GM23338 (cell line): Measurements from ENCODE around the gene AP4S1. TPM values are rescaled to one million over a fixed set of nuclear protein-coding genes. Genes with fewer than 3 reads are reported as not detected.

Source experiments
- ATAC-seq: fragments of 200-7000 bp; cut with Tn5 transposase; 3 replicates; pipeline ENCODE4 v1.9.1; 2020
- DNase-seq: peaks from one replicate; pipeline ENCODE4 v3.0.0-alpha.2; 2015; ENCODE audit warnings: low spot score
- H2AFZ ChIP-seq: fragments of 200-600 bp; sonication (generic); 2 replicates; pipeline ENCODE4 v1.8.0; 2016; ENCODE audit warnings: antibody characterized with exemption, mild to moderate bottlenecking, moderate library complexity
- H3F3A ChIP-seq: fragments of 200-600 bp; sonication (generic); replicated peaks from 2 replicates; pipeline ENCODE4 v1.8.0; 2017; ENCODE audit warnings: antibody characterized with exemption, mixed run types, low read depth
- H3K27ac ChIP-seq: fragments of 200-600 bp; sonication (generic); 2 replicates; pipeline ENCODE4 v1.6.1; 2016; ENCODE audit warnings: low read depth
- H3K27me3 ChIP-seq: fragments of 200-600 bp; sonication (generic); 2 replicates; pipeline ENCODE4 v1.8.0; 2016; ENCODE audit warnings: mild to moderate bottlenecking, mixed run types, moderate library complexity; ENCODE audit not compliant: insufficient read depth
- H3K36me3 ChIP-seq: fragments of 200-600 bp; sonication (generic); 2 replicates; pipeline ENCODE4 v1.8.0; 2016; ENCODE audit warnings: mild to moderate bottlenecking; ENCODE audit not compliant: insufficient read depth
- H3K4me1 ChIP-seq: fragments of 200-600 bp; sonication (generic); 2 replicates; pipeline ENCODE4 v1.8.0; 2016; ENCODE audit warnings: mild to moderate bottlenecking, moderate library complexity; ENCODE audit not compliant: insufficient read depth
- H3K4me2 ChIP-seq: fragments of 200-600 bp; sonication (generic); 2 replicates; pipeline ENCODE4 v1.7.1; 2017; ENCODE audit warnings: mixed run types
- H3K4me3 ChIP-seq: fragments of 200-600 bp; sonication (generic); 2 replicates; pipeline ENCODE4 v1.6.1; 2016; ENCODE audit warnings: mixed run types
- H3K79me2 ChIP-seq: fragments of 200-600 bp; sonication (generic); replicated peaks from 2 replicates; pipeline ENCODE4 v1.8.0; 2017; ENCODE audit warnings: mild to moderate bottlenecking; ENCODE audit not compliant: insufficient read depth
- H3K9me2 ChIP-seq: fragments of 200-600 bp; sonication (generic); 2 replicates; pipeline ENCODE4 v1.8.0; 2017; ENCODE audit not compliant: insufficient read depth
- H4K20me1 ChIP-seq: fragments of 200-600 bp; sonication (generic); replicated peaks from 2 replicates; pipeline ENCODE4 v1.8.0; 2017; ENCODE audit warnings: mild to moderate bottlenecking; ENCODE audit not compliant: insufficient read depth
- H3K27ac Mint-ChIP-seq: 2 replicates; pipeline ENCODE4 v1.8.0; 2020; ENCODE audit warnings: inconsistent platforms, mild to moderate bottlenecking, moderate library complexity, mixed read lengths
- H3K27me3 Mint-ChIP-seq: 3 replicates; pipeline ENCODE4 v1.8.0; 2022; ENCODE audit warnings: low read depth, mild to moderate bottlenecking, moderate library complexity, mixed read lengths, inconsistent platforms; ENCODE audit not compliant: insufficient read depth, poor library complexity
- H3K36me3 Mint-ChIP-seq: 3 replicates; pipeline ENCODE4 v1.8.0; 2021; ENCODE audit warnings: low read depth, mild to moderate bottlenecking, inconsistent platforms, moderate library complexity, mixed read lengths
- H3K4me1 Mint-ChIP-seq: 3 replicates; pipeline ENCODE4 v1.8.0; 2020; ENCODE audit warnings: mild to moderate bottlenecking, inconsistent platforms, mixed read lengths
- H3K4me3 Mint-ChIP-seq: 3 replicates; pipeline ENCODE4 v1.8.0; 2021; ENCODE audit warnings: moderate library complexity, mild to moderate bottlenecking, inconsistent platforms, mixed read lengths
- H3K9me3 Mint-ChIP-seq: 3 replicates; pipeline ENCODE4 v1.8.0; 2020; ENCODE audit warnings: moderate library complexity, mild to moderate bottlenecking, inconsistent platforms, mixed read lengths
- CREB1 ChIP-seq: fragments of 250-450 bp; sonication (Bioruptor Pico); IDR thresholded peaks from 2 replicates; pipeline ENCODE4 v1.5.0; 2020; ENCODE audit warnings: low read depth, mild to moderate bottlenecking, moderate library complexity
- CTCF ChIP-seq, 2 experiments: fragments of 200-600 bp in 1 of 2; sonication (generic) in 1 of 2; conservative IDR thresholded peaks; 2 replicates each; pipeline versions ENCODE4 v1.5.1 to v1.6.1; 2016 to 2017; ENCODE audit warnings: antibody characterized with exemption in 2 of 2, low read depth in 2 of 2, mild to moderate bottlenecking in 2 of 2, moderate library complexity in 1 of 2
- ETS1 ChIP-seq: IDR thresholded peaks from 2 replicates; pipeline ENCODE4 v1.6.1; 2016; ENCODE audit warnings: antibody characterized with exemption
- EZH2 ChIP-seq: fragments of 200-600 bp; sonication (generic); IDR thresholded peaks from one replicate; pipeline ENCODE4 v1.8.0; 2017; ENCODE audit warnings: antibody characterized with exemption, mild to moderate bottlenecking, low read depth; ENCODE audit not compliant: unreplicated experiment
- EZH2phosphoT487 ChIP-seq: fragments of 200-600 bp; sonication (generic); IDR thresholded peaks from one replicate; pipeline ENCODE4 v1.8.1; 2018; ENCODE audit warnings: antibody characterized with exemption; ENCODE audit not compliant: unreplicated experiment
- JUNB ChIP-seq: IDR thresholded peaks from one replicate; pipeline ENCODE4 v1.6.1; 2016; ENCODE audit warnings: antibody characterized with exemption; ENCODE audit not compliant: unreplicated experiment
- NANOG ChIP-seq: IDR thresholded peaks from 2 replicates; pipeline ENCODE4 v1.6.1; 2016; ENCODE audit warnings: antibody characterized with exemption, borderline replicate concordance
- POLR2AphosphoS5 ChIP-seq: IDR thresholded peaks from 2 replicates; pipeline ENCODE4 v1.6.1; 2016; ENCODE audit warnings: antibody characterized with exemption, low read depth
- STAT1 ChIP-seq: IDR thresholded peaks from one replicate; pipeline ENCODE4 v1.6.1; 2016; ENCODE audit warnings: antibody characterized with exemption; ENCODE audit not compliant: unreplicated experiment
- ZNF114 ChIP-seq: fragments of 250-450 bp; sonication (Bioruptor Pico); IDR thresholded peaks from 2 replicates; pipeline ENCODE4 v1.5.0; 2020; ENCODE audit warnings: mild to moderate bottlenecking, moderate library complexity
- ZNF331 ChIP-seq: fragments of 250-450 bp; sonication (Bioruptor Pico); IDR thresholded peaks from 2 replicates; pipeline ENCODE4 v1.5.0; 2020; ENCODE audit warnings: low read depth, mild to moderate bottlenecking, moderate library complexity
- ZNF462 ChIP-seq: fragments of 250-450 bp; sonication (Bioruptor Pico); IDR thresholded peaks from 2 replicates; pipeline ENCODE4 v1.5.0; 2020; ENCODE audit warnings: mild to moderate bottlenecking, moderate library complexity
- polyA plus RNA-seq: library from polyadenylated mRNA; unstranded; fragments of >200 nt; fragmentation: Nextera tagmentation; extraction: Ambion mirVana; gene quantifications from 2 replicates; pipeline ENCODE4 v1.2.1, GENCODE V29; 2016
- total RNA-seq: library from RNA; depleted of rRNA; stranded (reverse); fragments of >200 nt; shearing (Covaris generic); gene quantifications from 2 replicates; pipeline ENCODE4 v1.2.3, GENCODE V29; 2014

AP4S1 gene
- total and polyA plus RNA-seq, 2 experiments from 2014 or later = 13.4 to 15.7 TPM

GRCh38 chr14:31139301-31139847 lies 113.9 kb downstream of the AP4S1 start (continued):
- no peak for TF ChIP-seq ETS1
- no peak for TF ChIP-seq EZH2phosphoT487
- no peak for TF ChIP-seq JUNB
- no peak for TF ChIP-seq STAT1
- no peak for TF ChIP-seq CTCF (conservative IDR thresholded peaks at IDR 0.05; ENCODE audit: low read depth in 2 of 2)
- TF ChIP-seq NANOG = no peak

- no peak overlapping the region for H3K4me2 ChIP-seq
- Mint-ChIP-seq H3K4me1 (no peaks in the 10 kb centered on the region), H3K36me3 (peaks cover 43% of the 10 kb centered on the region; the same call in 2 of the 3 replicates)
- TF ChIP-seq EZH2 (no peak), CREB1 (CRISPR knock-in tag) (no peak), STAT1 (no peak), POLR2AphosphoS5 (no peak), ZNF114 (no peak), ETS1 (no peak), CTCF (conservative IDR thresholded peaks at IDR 0.05; ENCODE audit: low read depth in 2 of 2) (no peak), EZH2phosphoT487 (no peak), ZNF462 (CRISPR knock-in tag) (no peak), ZNF331 (CRISPR knock-in tag) (no peak)
Measured at GRCh38 chr14:31142455-31143087, 117.1 kb downstream of the AP4S1 start.

More at GRCh38 chr14:31142455-31143087, 117.1 kb downstream of the AP4S1 start:
- ATAC-seq (no peak), DNase-seq (no peak)
- Mint-ChIP-seq H3K27me3 (no peaks in the 10 kb centered on the region), H3K9me3 (no peaks in the 10 kb centered on the region), H3K27ac (no peak overlapping the region), H3K4me3 (no peak overlapping the region)
- Histone ChIP-seq H3K4me1 (no peaks in the 10 kb centered on the region), H2AFZ (no peak overlapping the region), H3F3A (no peaks in the 10 kb centered on the region), H3K36me3 (peaks cover 46% of the 10 kb centered on the region), H3K4me3 (no peak overlapping the region), H3K27me3 (no peaks in the 10 kb centered on the region), H3K9me2 (no peaks in the 10 kb centered on the region), H4K20me1 (no peaks in the 10 kb centered on the region), H3K79me2 (no peaks in the 10 kb centered on the region), H3K27ac (no peak overlapping the region)
